Stimulated activated CD8-positive, alpha-beta memory T cell treated with anti-CD3 and anti-CD28 coated beads, Interleukin-2, amount 100 ng/mL, for 48 hours (primary cell): ENCODE data around the gene LCN15.

ENCODE experiments used
- DNase-seq, 2 donors: peaks; one replicate each; pipeline ENCODE4 v3.0.0-alpha.2; 2020; ENCODE audit warnings: low read depth in 2 of 2

The LCN15 gene

DNA sequence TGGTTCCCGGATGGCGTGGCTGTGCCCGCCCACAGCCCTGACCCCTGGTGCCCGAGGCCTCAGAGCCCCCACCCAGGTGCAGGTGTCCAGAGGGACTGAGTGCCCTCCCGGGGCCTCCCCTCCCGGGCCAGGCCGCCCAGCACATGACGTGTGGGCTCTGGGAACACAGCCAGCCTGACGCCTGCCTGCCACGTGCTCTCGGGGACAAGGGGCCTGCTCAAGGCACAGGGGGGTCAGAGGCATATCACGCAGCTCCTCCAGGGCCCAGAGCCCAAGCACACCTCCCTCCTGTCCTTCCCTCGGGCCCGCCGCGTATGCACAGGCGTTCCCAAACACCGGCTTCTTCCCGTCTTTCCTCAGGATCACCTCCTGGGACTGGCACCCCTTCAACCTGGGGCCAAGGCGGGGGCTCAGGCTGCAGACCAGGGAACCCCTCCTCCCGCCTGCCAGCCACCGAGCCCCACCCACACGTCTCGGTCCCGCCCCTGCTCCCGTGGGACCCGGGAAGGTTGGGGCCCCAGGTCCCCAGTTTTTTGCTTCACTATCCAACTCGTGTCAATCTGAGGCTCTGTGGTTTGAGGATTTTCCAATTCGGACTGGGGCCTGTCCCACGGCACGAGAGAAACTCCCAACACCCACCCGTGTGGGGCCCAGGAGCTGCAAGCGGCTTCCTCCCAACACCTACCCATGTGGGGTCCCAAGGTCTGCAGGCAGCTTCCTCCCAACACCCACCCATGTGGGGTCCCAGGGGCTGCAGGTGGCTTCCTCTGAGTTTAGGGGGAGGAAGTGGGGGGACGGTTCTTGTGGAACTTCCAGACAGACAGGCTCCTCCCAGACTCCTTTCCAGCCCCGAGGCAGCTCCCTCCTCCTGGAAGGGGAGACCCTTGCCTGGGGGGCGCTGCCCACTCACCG, 23.1 kb downstream of the LCN15 start:
- DNase-seq, result no peak

DNA sequence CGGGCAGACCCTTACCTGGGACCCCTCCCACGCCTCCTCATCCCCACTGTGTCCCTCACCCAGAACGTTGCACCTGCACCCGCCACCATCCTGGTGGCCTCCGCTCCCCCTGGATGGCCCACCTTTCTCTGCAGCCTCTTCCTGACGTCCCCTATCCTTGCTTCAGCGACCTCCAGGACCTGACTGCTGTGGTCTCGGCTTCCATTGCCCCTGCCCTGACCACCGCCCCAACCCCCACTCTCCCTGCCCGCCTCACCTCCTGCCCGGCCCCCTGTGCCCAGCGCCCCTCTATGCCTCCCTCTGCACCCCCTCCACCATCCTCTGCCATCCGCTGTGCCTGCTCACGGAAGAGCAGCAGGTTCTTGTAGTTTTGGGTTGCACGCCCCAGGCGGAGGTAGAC, 23.8 kb downstream of the LCN15 start:
- no peak for DNase-seq

DNA sequence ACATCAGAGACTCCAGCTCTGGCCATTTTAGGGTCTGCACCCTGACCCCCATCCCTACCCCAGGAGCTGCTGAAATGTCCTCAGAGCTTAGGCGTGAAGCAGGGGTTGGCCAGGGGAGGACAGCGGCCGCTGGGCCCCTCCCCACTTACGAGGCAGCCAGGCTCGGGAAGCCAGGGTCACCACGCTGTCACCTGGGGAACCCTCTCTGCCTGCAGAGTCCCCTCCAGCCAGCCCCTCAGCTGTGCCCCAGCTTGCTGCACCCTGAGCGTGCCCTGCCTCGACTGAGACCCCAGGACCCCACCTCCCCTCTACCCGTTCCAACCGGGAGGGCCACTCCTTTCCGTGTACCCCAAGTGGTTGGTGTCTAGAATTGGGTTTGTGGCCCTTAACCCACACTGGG, 24.2 kb downstream of the LCN15 start:
- DNase-seq, result no peak

DNA sequence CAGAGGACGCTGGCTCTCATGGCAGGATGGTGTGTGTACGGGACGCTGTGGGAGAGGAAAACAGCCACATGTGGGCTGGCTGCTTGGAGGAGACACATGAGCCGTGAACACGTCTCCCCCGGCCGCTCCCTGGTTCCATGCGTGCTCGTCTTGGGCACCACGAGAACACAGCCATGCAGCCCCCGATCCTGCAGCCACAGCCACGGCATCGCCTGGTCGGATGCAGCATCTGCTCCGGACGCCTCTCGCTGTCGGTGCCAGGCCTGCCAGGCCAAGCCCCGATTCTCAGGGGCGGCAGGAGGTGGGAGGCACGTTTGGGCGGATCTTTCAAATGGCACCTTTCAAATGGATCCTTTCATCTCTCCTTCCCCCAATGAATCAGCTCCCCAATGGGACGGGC, 24.8 kb downstream of the LCN15 start:
- DNase-seq, result no peak

DNA sequence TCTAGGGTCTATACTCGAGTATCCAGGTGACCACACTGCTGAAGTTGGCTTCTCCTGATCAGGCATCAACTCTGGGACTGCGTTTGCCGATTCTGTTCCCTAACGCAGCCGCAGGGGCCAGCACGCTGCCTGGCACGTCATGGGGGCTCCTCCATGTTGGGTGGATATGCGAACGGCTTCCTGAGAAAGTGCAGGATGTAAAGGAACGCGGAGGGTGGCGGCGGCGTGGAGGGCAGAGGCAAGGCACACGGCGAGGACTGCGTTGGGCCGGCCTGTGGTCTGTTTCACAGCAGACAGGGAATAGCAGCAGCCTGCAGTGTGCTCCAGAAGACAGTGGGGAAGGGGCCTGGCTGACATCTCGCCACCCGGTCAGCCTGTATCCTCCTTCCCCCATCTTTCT, 25.4 kb downstream of the LCN15 start:
- no peak for DNase-seq

DNA sequence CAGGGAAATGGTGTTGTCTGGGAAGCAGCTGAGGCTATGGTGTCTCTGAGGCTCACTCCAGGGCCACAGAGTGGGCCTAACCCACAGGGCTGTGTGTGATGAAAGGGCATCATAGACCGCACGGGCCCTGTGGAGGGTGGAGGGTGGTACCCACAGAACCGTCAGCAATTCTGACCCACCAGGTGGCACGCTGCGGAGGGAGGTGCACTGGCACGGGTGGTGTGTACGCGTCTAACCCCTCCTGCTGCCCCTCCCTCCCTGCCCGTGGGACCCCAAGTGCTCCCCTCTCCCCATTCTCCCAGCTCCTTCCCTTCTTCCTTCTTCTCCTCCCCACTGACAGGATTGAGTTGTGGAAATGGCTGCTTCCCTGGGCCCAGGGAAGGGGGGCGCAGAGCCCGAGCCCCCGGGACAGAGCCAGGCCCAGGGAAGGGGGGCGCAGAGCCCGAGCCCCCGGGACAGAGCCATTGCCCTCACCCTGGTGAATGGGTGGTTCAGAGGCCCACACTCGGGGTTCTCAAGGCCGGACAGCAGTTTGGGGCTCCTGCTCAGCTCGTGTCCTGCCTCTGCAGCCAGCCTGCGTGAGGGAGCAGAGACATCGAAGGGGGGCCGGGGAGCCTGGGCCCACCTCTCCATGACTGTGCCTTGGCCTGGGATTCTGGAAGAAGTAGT, 28.4 kb downstream of the LCN15 start:
- no peak for DNase-seq

DNA sequence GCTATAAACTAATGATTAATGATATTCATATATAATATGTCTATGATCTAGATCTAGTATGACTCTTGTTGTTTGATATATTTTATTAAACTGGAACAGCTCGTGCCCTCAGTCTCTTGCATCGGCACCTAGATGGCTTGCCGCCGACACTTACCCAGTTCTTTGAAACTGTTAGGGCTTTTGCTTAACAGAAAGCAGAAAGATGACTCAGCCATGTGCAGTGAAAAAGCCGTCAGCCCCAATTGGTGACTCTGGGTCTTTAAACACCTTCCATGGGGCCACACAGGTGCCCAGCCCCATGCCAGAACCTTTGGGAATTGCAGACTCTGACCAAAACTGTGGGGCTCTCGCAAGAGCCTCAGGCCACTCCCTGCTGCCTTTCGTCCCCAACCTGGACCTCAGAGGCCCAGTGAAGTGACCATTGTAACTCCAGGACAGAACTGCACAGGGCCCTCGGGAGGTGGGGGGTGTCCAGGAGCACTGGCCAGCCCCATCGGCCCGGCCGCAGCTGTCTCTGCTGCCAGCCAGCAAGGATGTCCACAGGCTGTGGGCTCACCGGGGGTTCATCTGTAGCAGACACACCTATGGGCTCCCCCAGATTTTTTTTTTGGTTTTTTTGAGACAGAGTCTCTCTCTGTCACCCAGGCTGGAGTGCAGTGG, 29.4 kb downstream of the LCN15 start:
- DNase-seq, result no peak

DNA sequence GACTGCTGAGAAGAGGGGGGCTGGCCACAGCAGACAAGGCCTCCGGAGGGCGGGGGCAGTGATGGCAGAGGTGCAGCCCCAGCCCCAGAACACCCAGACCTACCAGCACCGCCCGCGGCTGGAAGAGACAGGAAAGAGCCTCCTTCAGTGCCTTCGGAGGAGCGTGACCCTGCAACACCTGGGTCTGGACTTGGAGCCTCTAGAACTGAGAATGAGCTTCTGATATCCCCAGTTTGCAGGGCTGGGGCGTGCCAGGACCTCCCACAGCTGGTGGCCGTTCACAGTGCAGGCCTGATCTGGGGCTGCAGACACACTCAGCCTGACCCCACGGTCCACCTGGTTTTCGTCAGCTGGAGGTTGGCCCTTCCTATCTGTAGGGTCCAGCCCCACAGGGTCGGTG, 30.7 kb downstream of the LCN15 start:
- no peak for DNase-seq

DNA sequence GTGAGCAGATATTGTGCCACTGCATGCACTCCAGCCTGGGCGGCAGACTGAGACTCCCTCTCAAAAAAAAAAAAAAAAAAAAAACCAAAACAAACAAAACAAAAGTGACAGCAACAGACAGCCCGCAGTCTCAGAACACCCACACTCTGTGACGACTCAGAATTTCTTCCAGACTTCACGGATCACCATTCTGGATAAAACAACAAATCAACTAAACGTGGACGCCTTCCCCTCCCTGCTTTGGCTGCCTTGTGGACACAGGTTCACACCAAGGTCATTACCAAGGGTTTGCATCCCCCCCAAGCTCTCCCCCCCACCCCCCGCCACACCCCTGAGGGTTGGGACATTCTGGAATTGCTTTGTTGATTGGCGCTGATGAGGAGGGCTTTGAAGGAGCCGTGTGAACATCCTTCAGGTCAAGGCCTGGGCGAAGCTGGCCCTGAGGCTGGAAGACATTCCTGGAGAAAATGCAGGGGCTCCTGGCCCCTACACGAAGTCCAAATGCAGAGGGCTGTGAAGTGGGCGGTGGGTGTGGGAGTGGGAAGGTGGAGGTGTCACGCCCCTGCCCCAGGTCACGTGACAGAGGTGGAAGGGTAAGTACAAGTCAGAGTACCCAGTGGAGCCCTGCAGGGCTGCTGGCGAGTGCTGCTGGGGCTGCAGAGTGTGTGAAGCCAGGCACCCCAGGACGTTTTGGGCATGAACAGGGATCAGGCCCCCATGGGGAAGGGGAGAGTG, 31.7 kb downstream of the LCN15 start:
- DNase-seq, result no peak

DNA sequence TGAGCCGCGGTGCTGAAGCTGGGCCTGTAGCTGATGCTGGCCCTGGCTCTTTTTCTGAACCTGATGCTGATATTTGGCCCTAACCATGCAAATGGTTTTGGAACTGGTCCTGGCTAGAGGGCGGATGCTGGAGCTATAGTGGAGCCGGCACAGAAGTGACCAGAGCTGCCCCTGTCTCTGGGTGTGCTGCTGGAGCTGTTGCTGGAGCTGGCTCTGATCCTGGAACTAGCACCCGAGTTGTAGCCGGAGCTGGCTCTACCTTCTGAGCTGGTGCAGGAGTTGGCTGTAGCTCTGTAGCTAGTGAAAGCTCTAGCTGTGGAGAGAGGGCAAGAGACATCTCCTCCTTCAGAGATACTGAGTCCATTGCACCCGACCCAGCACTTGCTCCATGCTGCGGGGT, 34.4 kb downstream of the LCN15 start:
- DNase-seq, result no peak

DNA sequence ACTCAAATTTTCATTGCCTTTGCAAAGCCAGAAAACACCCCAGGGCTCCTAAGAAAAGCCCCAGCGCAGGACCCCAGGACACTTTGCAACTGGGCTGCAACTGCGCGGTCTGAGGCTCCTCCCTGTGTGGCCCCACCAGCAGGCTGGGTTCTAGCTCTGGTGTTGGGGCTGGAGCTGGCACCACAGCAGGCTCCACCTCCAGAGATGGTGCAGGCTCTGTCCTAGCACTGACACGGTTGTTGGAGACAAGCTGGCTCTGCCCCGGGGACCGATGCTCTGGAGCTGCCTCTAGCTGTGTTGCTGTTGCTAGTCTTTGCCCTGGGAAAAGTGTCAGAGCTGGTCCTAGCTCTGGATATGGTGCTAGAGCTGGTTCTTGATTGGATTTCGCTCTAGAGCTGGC, 35.2 kb downstream of the LCN15 start:
- DNase-seq, result no peak

DNA sequence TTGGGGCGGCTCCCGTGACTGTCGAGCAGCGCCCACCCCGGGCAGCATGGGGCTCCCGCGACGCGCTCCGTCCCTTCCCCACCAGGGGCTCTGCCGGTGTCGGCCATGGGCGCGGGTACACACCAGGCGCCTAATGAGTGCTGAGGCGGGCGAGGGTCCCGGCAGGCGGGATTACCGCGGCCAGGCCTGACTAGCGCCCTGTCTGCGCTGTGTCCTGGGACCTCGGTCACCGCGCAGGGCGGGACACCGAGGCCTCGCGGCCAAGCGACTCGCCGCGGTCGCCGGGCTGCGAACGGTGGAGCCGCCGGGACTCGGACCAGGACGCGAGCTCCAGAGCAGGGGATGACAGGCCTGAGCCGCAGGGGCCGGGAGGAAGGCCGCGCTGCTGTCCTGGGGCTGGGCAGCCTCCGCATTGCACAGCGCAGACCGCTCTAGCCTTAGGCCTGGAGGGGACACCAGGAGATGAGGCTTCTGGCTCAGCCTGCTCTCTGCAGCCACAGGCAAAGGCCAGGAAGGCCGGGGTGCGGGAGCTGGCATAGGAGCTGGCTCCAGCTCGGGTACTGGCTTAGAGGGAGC, 35.7 kb downstream of the LCN15 start:
- DNase-seq, result no peak

DNA sequence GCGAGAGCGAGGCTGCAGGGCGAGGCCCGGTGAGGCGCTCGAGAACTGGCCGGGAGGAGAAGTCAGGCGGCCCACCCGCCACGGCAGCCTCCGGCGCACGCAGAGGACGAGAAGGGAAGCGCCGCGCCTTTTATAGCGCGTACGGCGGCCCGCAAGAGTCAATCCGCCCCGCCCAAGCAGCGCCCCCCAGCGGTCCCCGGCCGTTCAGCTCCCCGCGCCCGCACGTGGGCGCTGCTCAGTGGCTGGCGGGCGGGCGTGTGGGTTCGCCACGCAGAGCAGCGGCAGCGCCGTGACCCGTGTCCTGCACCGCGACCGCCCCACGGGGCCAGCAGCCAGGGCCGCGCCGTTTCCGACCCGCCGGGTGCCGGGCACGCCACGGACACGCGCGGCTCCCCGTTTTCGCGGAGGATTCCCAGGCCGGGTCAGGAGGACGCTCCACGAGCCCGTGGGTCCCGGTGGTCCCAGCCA, 36.2 kb downstream of the LCN15 start:
- DNase-seq, result peak; percentile 87 to 89

DNA sequence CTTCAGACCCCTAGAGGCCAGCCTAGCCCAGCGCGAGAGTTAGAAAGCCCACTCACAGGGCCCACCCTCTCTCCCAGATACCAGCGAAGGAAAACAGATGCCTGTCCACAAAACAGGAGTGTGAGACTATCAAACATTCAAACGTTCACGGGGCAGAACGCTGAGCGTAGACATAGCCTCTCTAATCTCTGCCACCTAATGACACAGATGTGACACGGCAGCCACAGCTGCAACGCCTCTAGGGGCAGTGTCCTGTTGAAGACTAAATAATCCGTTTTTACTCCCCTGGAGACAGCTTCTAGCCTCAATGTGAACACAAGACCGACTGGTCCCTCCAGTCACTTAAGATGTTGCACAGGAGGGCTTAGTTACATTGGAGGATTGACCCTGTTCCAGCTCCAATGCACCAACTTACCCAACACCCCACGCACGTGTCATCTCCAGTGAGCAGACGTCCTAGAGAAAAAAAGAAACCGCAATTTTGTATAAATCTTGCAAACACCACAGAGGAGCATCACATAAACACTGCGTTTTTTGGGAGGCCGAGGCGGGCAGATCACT, 37.6 kb downstream of the LCN15 start:
- DNase-seq, result no peak

DNA sequence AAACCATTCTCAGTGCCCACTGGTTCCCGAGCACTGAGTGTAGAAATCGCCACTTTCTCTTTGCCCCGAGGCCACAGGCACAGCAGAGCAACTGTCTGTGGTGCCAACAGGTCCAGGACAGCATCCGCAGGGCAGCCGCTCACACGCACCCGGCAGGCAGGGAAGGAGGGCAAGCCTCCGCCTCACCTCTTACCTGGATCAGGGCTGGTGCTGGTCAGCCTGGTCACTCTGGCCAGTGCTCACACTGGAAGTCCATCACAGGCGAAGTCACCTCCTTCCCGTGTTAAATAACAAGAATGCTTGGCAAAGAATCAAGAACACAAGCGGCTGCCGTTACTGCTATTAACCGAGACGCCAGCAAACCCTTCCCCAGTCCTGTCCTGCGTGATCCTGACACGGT, 38.2 kb downstream of the LCN15 start:
- no peak for DNase-seq

DNA sequence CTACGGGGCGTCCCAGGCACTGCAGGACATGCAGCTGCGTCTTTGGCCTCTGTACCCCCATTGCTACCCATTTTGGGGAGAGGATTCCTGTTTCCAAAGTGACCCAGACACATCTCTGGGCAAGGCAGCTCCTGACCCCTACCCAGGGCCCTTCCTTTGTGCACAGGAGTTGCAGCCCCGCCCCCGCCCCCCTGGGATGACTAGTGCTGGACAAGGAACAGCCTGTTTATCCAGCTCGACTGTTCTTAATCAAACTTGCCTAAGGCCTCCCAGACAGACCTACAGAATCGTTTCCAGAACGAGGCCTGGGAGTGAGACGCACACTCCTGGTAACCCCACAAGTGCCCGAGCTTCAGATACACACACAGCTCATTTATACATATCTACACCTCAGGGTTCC, 38.7 kb downstream of the LCN15 start:
- DNase-seq, result no peak

DNA sequence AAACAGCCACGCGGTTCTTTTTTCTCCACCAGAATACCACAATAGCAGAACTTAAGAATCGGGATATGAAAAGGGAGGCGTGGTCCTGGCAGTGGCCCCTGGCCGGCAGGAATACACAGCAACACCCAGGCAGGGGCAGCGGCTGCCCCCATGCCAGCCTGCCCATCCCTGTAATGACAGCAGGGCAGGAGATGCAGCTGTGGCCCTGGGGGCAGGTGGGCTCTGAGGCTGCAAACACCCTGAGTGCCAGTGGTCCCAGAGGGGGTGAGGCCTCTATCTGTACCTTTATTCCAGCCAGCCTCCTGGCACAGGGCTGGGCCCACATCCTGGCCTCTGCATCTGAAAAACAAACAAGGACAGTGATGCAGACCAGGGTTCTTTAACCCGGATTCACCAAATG, 39.5 kb downstream of the LCN15 start:
- no peak for DNase-seq

DNA sequence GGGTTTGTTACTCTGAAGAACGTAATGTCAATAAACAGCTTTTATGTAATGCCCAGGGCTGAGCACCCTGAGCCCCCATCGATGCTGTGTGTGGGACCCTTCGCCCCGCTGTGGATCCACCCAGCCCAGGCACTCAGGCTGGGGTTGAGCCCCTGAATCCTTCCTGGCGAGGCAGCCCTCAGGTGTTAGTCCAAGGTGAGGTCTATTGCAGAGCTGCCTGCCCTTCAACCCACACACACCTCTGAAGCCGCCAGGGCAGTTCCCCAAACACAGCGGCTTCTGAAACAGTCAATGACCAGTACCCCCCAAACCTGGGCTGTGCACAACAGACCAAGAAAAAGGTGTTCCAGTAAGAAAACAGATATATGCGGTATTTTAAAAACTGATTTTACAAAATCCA, 40.3 kb downstream of the LCN15 start:
- no peak for DNase-seq

DNA sequence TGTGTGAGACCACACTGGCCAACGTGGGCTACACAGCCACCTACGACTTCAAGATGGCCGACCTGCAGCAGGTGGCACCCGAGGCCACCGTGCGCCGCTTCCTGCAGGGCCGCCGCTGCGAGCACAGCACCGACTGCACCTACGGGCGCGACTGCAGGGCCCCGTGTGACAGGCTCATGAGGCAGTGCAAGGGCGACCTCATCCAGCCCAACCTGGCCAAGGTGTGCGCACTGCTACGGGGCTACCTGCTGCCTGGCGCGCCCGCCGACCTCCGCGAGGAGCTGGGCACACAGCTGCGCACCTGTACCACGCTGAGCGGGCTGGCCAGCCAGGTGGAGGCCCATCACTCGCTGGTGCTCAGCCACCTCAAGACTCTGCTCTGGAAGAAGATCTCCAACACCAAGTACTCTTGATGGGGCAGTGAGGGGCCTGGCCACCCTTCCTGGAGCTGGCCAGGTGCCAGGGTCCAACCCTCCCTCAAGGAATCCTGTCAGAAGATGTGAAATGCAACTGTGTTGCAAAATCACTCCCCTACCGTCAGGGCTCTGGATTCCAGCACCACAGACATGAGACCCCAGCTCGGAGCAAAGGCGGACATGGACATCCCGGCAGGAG, 40.8 kb downstream of the LCN15 start:
- no peak for DNase-seq

DNA sequence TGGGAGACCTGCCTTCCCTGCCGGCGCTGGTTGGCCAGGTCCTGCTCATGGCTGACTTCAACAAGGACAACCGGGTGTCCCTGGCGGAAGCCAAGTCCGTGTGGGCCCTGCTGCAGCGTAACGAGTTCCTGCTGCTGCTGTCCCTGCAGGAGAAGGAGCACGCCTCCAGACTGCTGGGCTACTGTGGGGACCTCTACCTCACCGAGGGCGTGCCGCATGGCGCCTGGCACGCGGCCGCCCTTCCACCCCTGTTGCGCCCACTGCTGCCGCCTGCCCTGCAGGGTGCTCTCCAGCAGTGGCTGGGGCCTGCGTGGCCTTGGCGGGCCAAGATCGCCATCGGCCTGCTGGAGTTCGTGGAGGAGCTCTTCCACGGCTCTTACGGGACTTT, 41.4 kb downstream of the LCN15 start:
- no peak for DNase-seq
